HG03159 (cell line): Measurements from ENCODE around the gene FOXN3.
"Not testable (repeated sequence)": the region's sequence is repeated elsewhere in the genome, so short reads cannot be mapped to it uniquely, and the experiment has no call there.

Source experiments
- ATAC-seq: cut with Tn5 transposase; IDR thresholded peaks from one replicate; pipeline ENCODE4 v1.9.1; 2021; ENCODE audit warnings: mild to moderate bottlenecking, moderate library complexity; ENCODE audit not compliant: unreplicated experiment

FOXN3 gene

GRCh38 chr14:89256951-89257350, 160.1 kb downstream of the FOXN3 start:
- ATAC-seq, result no peak

- ATAC-seq, result no peak
These were observed 160.8 kb downstream of the FOXN3 start for GRCh38 chr14:89256283-89256682.

GRCh38 chr14:89255852-89256251, 161.2 kb downstream of the FOXN3 start:
- ATAC-seq, result no peak

- no peak for ATAC-seq
These were observed 162.0 kb downstream of the FOXN3 start for GRCh38 chr14:89255012-89255411.

- no peak for ATAC-seq
These were observed 162.7 kb downstream of the FOXN3 start for GRCh38 chr14:89254166-89254909.

GRCh38 chr14:89252887-89253532, 164.0 kb downstream of the FOXN3 start:
- ATAC-seq, result no peak

GRCh38 chr14:89251061-89251460, 166.0 kb downstream of the FOXN3 start:
- ATAC-seq, result no peak

GRCh38 chr14:89250655-89250975, 166.4 kb downstream of the FOXN3 start:
- ATAC-seq, result not testable (repeated sequence)

GRCh38 chr14:89249972-89250654, 166.9 kb downstream of the FOXN3 start:
- no peak for ATAC-seq

- no peak for ATAC-seq
These were observed 167.9 kb downstream of the FOXN3 start for GRCh38 chr14:89249065-89249695.

GRCh38 chr14:89248411-89249064, 168.5 kb downstream of the FOXN3 start:
- no peak for ATAC-seq

- ATAC-seq, result no peak
These were observed 169.4 kb downstream of the FOXN3 start for GRCh38 chr14:89247457-89248122.

GRCh38 chr14:89246290-89246689, 170.7 kb downstream of the FOXN3 start:
- no peak for ATAC-seq

- no peak for ATAC-seq
These were observed 171.2 kb downstream of the FOXN3 start for GRCh38 chr14:89245802-89246201.

- no peak for ATAC-seq
These were observed 172.3 kb downstream of the FOXN3 start for GRCh38 chr14:89244720-89245119.

GRCh38 chr14:89243741-89244140, 173.3 kb downstream of the FOXN3 start:
- ATAC-seq, result no peak

GRCh38 chr14:89243286-89243685, 173.7 kb downstream of the FOXN3 start:
- ATAC-seq, result no peak

GRCh38 chr14:89242652-89243279, 174.3 kb downstream of the FOXN3 start:
- ATAC-seq, result no peak

GRCh38 chr14:89241934-89242651, 174.9 kb downstream of the FOXN3 start:
- ATAC-seq, result no peak
